Ectodermal cell (in vitro differentiated cells): ENCODE measurements around the gene NUP160. TPM values are rescaled to one million over a fixed set of nuclear protein-coding genes. Genes with fewer than 3 reads are reported as not detected.
A peak's percentile ranks its signal among the peaks of the same experiment; 100 is the strongest.
"Not testable (repeated sequence)": the region's sequence is repeated elsewhere in the genome, so short reads cannot be mapped to it uniquely, and the experiment has no call there.

Source experiments
- H3K27ac ChIP-seq: 2 replicates; pipeline ENCODE4 v1.7.0; 2013; ENCODE audit warnings: mild to moderate bottlenecking, low read depth, low read length; ENCODE audit not compliant: insufficient read depth, poor library complexity, severe bottlenecking
- H3K27me3 ChIP-seq: 2 replicates; pipeline ENCODE4 v1.7.0; 2013; ENCODE audit warnings: mild to moderate bottlenecking, low read length; ENCODE audit not compliant: insufficient read depth, control insufficient read depth, poor library complexity, severe bottlenecking
- H3K36me3 ChIP-seq: one replicate; pipeline ENCODE4 v1.7.0; 2013; ENCODE audit warnings: low read length; ENCODE audit not compliant: control insufficient read depth, insufficient read depth
- H3K4me1 ChIP-seq: one replicate; pipeline ENCODE4 v1.7.0; 2013; ENCODE audit warnings: low read length; ENCODE audit not compliant: control insufficient read depth, insufficient read depth
- H3K4me3 ChIP-seq: 2 replicates; pipeline ENCODE4 v1.7.0; 2013; ENCODE audit warnings: low read depth, low read length, control low read depth; ENCODE audit not compliant: insufficient read depth
- H3K9me3 ChIP-seq: 2 replicates; pipeline ENCODE4 v1.7.0; 2013; ENCODE audit warnings: mild to moderate bottlenecking, low read length, moderate library complexity; ENCODE audit not compliant: control insufficient read depth
- WGBS, 2 experiments: methylation state at CpG; one replicate each; pipeline ENCODE4 v1.1.7; 2013; ENCODE audit warnings: missing lambda C conversion rate in 2 of 2; 5-methylcytosine and 5-hydroxymethylcytosine counted together
- polyA plus RNA-seq, 4 experiments: library from polyadenylated mRNA; stranded (reverse); fragments of 50-300 nt; gene quantifications; one replicate each; pipeline ENCODE4 v1.2.3, GENCODE V29; 2013

The NUP160 gene, protein sequence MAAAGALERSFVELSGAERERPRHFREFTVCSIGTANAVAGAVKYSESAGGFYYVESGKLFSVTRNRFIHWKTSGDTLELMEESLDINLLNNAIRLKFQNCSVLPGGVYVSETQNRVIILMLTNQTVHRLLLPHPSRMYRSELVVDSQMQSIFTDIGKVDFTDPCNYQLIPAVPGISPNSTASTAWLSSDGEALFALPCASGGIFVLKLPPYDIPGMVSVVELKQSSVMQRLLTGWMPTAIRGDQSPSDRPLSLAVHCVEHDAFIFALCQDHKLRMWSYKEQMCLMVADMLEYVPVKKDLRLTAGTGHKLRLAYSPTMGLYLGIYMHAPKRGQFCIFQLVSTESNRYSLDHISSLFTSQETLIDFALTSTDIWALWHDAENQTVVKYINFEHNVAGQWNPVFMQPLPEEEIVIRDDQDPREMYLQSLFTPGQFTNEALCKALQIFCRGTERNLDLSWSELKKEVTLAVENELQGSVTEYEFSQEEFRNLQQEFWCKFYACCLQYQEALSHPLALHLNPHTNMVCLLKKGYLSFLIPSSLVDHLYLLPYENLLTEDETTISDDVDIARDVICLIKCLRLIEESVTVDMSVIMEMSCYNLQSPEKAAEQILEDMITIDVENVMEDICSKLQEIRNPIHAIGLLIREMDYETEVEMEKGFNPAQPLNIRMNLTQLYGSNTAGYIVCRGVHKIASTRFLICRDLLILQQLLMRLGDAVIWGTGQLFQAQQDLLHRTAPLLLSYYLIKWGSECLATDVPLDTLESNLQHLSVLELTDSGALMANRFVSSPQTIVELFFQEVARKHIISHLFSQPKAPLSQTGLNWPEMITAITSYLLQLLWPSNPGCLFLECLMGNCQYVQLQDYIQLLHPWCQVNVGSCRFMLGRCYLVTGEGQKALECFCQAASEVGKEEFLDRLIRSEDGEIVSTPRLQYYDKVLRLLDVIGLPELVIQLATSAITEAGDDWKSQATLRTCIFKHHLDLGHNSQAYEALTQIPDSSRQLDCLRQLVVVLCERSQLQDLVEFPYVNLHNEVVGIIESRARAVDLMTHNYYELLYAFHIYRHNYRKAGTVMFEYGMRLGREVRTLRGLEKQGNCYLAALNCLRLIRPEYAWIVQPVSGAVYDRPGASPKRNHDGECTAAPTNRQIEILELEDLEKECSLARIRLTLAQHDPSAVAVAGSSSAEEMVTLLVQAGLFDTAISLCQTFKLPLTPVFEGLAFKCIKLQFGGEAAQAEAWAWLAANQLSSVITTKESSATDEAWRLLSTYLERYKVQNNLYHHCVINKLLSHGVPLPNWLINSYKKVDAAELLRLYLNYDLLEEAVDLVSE (N-terminal part only)
- polyA plus RNA-seq (2013, experiment 1 of 4) = 80.5 TPM
- 86.9 TPM for polyA plus RNA-seq (2013, experiment 2 of 4)
- 61.1 TPM for polyA plus RNA-seq (2013, experiment 3 of 4)
- polyA plus RNA-seq (2013, experiment 4 of 4) = 66.2 TPM

- Histone ChIP-seq H3K27me3 (no peaks in the 10 kb centered on the region), H3K4me3 (peak within 1 kb of the TSS; percentile 70), H3K36me3 (peaks cover 14% of the 10 kb centered on the region), H3K27ac (peak within 1 kb of the TSS; percentile 94), H3K9me3 (no peaks in the 10 kb centered on the region), H3K4me1 (peaks cover 13% of the 10 kb centered on the region)
- 0% methylated on average over 66 of the region's 66 CpGs for WGBS, 2 experiments
These were observed at the start of gene NUP160 for GRCh38 chr11:47847892-47848699. Gene NUP160, minus strand, starts transcription at chr11:47848350. Its CDS starts 32 bp downstream, at chr11:47848318.

DNA sequence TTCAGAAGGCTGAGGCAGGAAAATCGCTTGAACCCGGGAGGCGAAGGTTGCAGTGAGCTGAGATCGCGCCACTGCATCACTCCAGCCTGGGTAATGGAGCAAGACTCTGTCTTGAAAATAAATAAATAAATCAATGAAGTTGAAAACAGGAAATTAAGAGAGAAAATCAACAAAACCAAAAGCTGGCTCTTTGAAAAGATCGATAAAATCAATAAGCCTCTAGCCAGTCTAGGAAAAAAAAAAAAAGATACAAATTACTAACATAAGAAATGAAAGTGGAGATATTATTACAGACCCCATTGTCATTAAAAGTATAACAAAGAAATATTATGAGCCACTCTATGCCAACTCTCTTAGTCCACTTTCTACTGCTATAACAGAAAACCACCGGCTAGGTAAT, 48.0 kb upstream of the NUP160 start:
- no peaks in the 10 kb centered on the region for H3K27me3 ChIP-seq
- no peaks in the 10 kb centered on the region for H3K9me3 ChIP-seq
- no peak overlapping the region for H3K4me3 ChIP-seq
- H3K27ac ChIP-seq = no peak overlapping the region
- H3K4me1 ChIP-seq = no peaks in the 10 kb centered on the region
- H3K36me3 ChIP-seq = no peaks in the 10 kb centered on the region
- WGBS, 2 experiments = 84 to 94% methylated on average over 6 to 7 of the region's 7 CpGs

DNA sequence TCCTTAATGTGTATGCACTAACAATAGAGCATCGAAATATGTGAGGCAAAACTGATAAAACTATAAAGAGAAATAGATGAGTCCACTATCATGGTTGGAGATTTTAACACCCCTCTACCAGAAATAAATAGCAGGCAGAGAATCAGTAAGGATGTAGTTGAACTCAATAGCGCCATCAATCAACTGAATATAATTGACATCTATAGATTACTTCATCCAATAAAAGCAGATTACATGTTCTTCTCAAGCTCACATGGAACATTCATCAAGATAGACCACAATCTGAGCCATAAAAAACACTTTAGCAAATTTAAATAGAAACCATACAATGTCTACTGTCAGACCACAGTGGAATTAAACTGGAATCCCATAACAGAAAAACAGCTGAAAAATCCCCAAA, 46.9 kb upstream of the NUP160 start:
- Histone ChIP-seq H3K4me3 (no peak overlapping the region), H3K4me1 (no peaks in the 10 kb centered on the region), H3K36me3 (no peaks in the 10 kb centered on the region), H3K27me3 (no peaks in the 10 kb centered on the region), H3K27ac (no peak overlapping the region), H3K9me3 (no peaks in the 10 kb centered on the region)
- WGBS, 2 experiments = 86 to 98% methylated on average over 1 of the region's 2 CpGs

DNA sequence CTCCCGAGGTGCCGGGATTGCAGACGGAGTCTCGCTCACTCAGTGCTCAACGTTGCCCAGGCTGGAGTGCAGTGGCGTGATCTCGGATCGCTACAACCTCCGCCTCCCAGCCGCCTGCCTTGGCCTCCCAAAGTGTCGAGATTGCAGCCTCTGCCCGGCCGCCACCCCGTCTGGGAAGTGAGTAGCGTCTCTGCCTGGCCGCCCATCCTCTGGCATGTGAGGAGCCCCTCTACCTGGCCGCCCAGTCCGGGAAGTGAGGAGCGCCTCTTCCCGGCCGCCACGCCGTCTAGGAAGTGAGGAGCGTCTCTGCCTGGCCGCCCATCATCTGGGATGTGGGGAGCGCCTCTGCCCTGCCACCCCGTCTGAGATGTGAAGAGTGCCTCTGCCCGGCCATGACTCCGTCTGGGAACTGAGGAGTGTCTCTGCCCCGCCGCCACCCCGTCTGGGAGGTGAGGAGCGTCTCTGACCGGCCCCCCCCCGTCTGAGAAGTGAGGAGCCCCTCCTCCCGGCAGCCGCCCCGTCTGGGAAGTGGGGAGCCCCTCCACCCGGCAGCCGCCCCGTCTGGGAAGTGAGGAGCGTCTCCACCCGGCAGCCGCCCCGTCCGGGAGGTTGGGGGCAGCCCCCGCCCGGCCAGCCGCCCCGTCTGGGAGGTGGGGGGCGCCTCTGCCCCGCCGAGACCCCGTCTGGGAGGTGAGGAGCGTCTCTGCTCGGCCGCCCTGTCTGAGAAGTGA, 44.6 kb upstream of the NUP160 start:
- not testable (repeated sequence) for H3K36me3 ChIP-seq, H3K4me1 ChIP-seq, H3K9me3 ChIP-seq, H3K27ac ChIP-seq, H3K27me3 ChIP-seq, H3K4me3 ChIP-seq
- 95% methylated on average over 46 to 57 of the region's 57 CpGs for WGBS, 2 experiments

DNA sequence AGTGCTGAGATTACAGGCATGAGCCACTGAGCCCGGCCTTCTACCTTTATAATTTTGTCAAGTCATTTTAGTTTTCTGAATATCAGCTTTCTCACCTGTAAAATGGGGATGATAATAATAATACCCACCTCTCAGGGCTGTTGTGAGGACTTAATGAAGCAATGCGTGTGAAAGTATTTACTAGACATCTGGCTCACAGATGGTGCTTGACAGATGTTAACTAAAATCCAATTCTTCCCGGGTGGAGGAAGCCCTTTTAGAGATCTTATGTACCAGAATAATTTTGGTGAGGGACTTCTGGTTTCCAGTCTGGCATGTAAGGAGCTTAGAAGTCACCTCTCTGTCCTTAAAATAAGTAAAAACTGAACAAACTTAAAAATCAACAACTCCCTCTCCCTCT, 43.7 kb upstream of the NUP160 start:
- no peak overlapping the region for H3K27ac ChIP-seq
- no peaks in the 10 kb centered on the region for H3K9me3 ChIP-seq
- no peaks in the 10 kb centered on the region for H3K27me3 ChIP-seq
- H3K4me3 ChIP-seq = no peak overlapping the region
- no peaks in the 10 kb centered on the region for H3K36me3 ChIP-seq
- H3K4me1 ChIP-seq = no peaks in the 10 kb centered on the region
- 99 to 100% methylated on average over 3 of the region's 3 CpGs for WGBS, 2 experiments

- no peaks in the 10 kb centered on the region for H3K9me3 ChIP-seq
- H3K27me3 ChIP-seq = no peaks in the 10 kb centered on the region
- H3K36me3 ChIP-seq = no peaks in the 10 kb centered on the region
- no peak overlapping the region for H3K4me3 ChIP-seq
- H3K27ac ChIP-seq = no peak overlapping the region
- no peaks in the 10 kb centered on the region for H3K4me1 ChIP-seq
- 81 to 85% methylated on average over 3 to 4 of the region's 4 CpGs for WGBS, 2 experiments
These were observed 41.7 kb upstream of the NUP160 start for GRCh38 chr11:47889714-47890441.

GRCh38 chr11:47887910-47888569, 39.9 kb upstream of the NUP160 start:
- Histone ChIP-seq H3K36me3 (no peaks in the 10 kb centered on the region), H3K27ac (no peak overlapping the region), H3K27me3 (no peaks in the 10 kb centered on the region), H3K4me3 (no peak overlapping the region), H3K9me3 (no peaks in the 10 kb centered on the region), H3K4me1 (no peaks in the 10 kb centered on the region)
- 90 to 91% methylated on average over 5 of the region's 5 CpGs for WGBS, 2 experiments

DNA sequence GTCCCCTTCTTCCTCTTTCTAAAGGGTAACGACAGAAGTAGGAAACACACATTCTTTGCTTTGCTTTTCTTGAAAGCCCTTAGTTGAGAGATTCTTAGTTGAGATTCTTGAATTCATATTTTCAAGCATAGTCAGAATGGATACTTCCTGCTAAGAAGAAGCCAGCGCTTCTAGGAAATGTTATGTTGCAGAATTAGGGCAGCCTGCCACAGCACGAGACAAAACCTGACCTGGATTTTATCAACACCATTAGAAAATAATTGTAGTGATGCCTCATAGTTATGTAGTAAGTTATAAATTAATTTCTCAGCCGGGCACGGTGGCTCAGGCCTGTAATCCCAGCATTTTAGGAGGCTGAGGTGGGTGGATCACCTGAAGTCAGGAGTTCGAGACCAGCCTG, 37.9 kb upstream of the NUP160 start:
- H3K4me3 ChIP-seq = no peak overlapping the region

More for the DNA sequence above, 37.9 kb upstream of the NUP160 start:
- WGBS, 2 experiments = 88 to 90% methylated on average over 6 of the region's 6 CpGs
- no peak overlapping the region for H3K27ac ChIP-seq
- H3K27me3 ChIP-seq = no peaks in the 10 kb centered on the region
- H3K36me3 ChIP-seq = no peaks in the 10 kb centered on the region
- H3K9me3 ChIP-seq = no peaks in the 10 kb centered on the region
- no peaks in the 10 kb centered on the region for H3K4me1 ChIP-seq
